WTC11 (cell line): Measurements from ENCODE around the gene CPSF4. TPM values are rescaled to one million over a fixed set of nuclear protein-coding genes. Genes with fewer than 3 reads are reported as not detected.

Experiments
- ELF4 ChIP-seq: sonication (generic); formaldehyde crosslinking; IDR thresholded peaks from 2 replicates; pipeline ENCODE4 v1.8.1; 2022; ENCODE audit warnings: low read depth, mild to moderate bottlenecking, moderate library complexity, missing genetic modification reagents
- NFATC4 ChIP-seq: fragments of 250-450 bp; sonication (Bioruptor Pico); IDR thresholded peaks from 2 replicates; pipeline ENCODE4 v1.9.0; 2021; ENCODE audit warnings: mild to moderate bottlenecking
- NR1H2 ChIP-seq: sonication (generic); formaldehyde crosslinking; IDR thresholded peaks from 2 replicates; pipeline ENCODE4 v1.9.0; 2021; ENCODE audit warnings: mild to moderate bottlenecking, moderate library complexity, missing genetic modification reagents
- SP1 ChIP-seq: sonication (generic); formaldehyde crosslinking; conservative IDR thresholded peaks from 2 replicates; pipeline ENCODE4 v1.8.1; 2022; ENCODE audit warnings: missing genetic modification reagents
- ZNF671 ChIP-seq: fragments of 250-450 bp; sonication (Bioruptor Pico); IDR thresholded peaks from 2 replicates; pipeline ENCODE4 v1.8.0; 2021; ENCODE audit warnings: mild to moderate bottlenecking
- total RNA-seq: library from RNA; stranded (reverse); gene quantifications from 3 replicates; pipeline ENCODE4 v1.2.3, GENCODE V29; 2021
- TF ChIP-seq, protein P1 (sequence below): sonication (generic); formaldehyde crosslinking; IDR thresholded peaks from 2 replicates; pipeline ENCODE4 v1.8.1; 2022; ENCODE audit warnings: low read depth, mild to moderate bottlenecking, moderate library complexity, missing genetic modification reagents, borderline replicate concordance
- TF ChIP-seq, protein P2 (sequence below): sonication (generic); formaldehyde crosslinking; IDR thresholded peaks from 2 replicates; pipeline ENCODE4 v1.8.0; 2022; ENCODE audit warnings: missing genetic modification reagents

Gene CPSF4
- total RNA-seq, 1 experiment from 2014 or later: 109 TPM

DNA sequence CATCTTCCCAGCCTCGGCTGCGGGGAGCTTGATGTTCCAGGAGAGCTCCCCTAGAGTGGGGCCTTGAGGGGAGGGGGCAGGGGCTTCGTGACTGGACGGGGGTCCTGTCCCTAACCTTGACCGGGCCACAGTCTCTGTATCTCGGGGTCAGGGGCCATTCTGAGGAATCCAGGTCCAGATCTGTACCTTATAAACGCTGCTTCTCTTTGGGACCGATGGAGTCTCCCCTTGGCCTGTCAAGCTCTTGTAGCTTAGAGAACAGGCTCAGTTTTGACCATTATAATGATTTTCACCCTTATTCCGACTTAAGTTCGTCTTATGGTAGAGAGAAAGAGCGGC is 66.5 kb downstream of the CPSF4 start (continued):
- TF ChIP-seq, protein P1, sequence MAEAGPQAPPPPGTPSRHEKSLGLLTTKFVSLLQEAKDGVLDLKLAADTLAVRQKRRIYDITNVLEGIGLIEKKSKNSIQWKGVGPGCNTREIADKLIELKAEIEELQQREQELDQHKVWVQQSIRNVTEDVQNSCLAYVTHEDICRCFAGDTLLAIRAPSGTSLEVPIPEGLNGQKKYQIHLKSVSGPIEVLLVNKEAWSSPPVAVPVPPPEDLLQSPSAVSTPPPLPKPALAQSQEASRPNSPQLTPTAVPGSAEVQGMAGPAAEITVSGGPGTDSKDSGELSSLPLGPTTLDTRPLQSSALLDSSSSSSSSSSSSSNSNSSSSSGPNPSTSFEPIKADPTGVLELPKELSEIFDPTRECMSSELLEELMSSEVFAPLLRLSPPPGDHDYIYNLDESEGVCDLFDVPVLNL: no peak
- TF ChIP-seq SP1: no peak
- no peak for TF ChIP-seq NR1H2 (CRISPR knock-in tag)
- TF ChIP-seq ZNF671 (CRISPR knock-in tag): no peak
- no peak for TF ChIP-seq NFATC4 (CRISPR knock-in tag)
- TF ChIP-seq, protein P2, sequence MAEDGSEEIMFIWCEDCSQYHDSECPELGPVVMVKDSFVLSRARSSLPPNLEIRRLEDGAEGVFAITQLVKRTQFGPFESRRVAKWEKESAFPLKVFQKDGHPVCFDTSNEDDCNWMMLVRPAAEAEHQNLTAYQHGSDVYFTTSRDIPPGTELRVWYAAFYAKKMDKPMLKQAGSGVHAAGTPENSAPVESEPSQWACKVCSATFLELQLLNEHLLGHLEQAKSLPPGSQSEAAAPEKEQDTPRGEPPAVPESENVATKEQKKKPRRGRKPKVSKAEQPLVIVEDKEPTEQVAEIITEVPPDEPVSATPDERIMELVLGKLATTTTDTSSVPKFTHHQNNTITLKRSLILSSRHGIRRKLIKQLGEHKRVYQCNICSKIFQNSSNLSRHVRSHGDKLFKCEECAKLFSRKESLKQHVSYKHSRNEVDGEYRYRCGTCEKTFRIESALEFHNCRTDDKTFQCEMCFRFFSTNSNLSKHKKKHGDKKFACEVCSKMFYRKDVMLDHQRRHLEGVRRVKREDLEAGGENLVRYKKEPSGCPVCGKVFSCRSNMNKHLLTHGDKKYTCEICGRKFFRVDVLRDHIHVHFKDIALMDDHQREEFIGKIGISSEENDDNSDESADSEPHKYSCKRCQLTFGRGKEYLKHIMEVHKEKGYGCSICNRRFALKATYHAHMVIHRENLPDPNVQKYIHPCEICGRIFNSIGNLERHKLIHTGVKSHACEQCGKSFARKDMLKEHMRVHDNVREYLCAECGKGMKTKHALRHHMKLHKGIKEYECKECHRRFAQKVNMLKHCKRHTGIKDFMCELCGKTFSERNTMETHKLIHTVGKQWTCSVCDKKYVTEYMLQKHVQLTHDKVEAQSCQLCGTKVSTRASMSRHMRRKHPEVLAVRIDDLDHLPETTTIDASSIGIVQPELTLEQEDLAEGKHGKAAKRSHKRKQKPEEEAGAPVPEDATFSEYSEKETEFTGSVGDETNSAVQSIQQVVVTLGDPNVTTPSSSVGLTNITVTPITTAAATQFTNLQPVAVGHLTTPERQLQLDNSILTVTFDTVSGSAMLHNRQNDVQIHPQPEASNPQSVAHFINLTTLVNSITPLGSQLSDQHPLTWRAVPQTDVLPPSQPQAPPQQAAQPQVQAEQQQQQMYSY (CRISPR knock-in tag): no peak
- no peak for TF ChIP-seq ELF4 (CRISPR knock-in tag)

Other genes with a start within 250 kb of the CPSF4 start
- not detected in 3 replicates for gene KPNA7, start 230.8 kb upstream of the CPSF4 start, total RNA-seq
- gene MYH16, start 166.1 kb upstream of the CPSF4 start, total RNA-seq: not detected in 3 replicates
- gene ARPC1A, start 113.0 kb upstream of the CPSF4 start, total RNA-seq: 149 to 160 TPM (median 150 TPM) in 3 replicates
- gene ARPC1B, start 64.2 kb upstream of the CPSF4 start, total RNA-seq: 63.3 to 70.2 TPM (median 66.2 TPM) in 3 replicates
- 157 to 177 TPM (median 160 TPM) in 3 replicates for gene PDAP1, start 30.3 kb upstream of the CPSF4 start, total RNA-seq
- gene BUD31, start 30.0 kb upstream of the CPSF4 start, total RNA-seq: 98.4 to 99.5 TPM (median 98.7 TPM) in 3 replicates
- 8.8 to 11.4 TPM (median 11.1 TPM) in 3 replicates for gene PTCD1, start 145 bp upstream of the CPSF4 start, total RNA-seq
- gene ATP5MF, start 27.2 kb downstream of the CPSF4 start, total RNA-seq: 454 to 480 TPM (median 463 TPM) in 3 replicates
- gene ZNF789, start 33.9 kb downstream of the CPSF4 start, total RNA-seq: 11.7 to 14.0 TPM (median 12.8 TPM) in 3 replicates
- 23.0 to 24.0 TPM (median 23.1 TPM) in 3 replicates for gene ZNF394, start 61.3 kb downstream of the CPSF4 start, total RNA-seq
- 14.5 to 15.7 TPM (median 15.5 TPM) in 3 replicates for gene ZKSCAN5, start 65.7 kb downstream of the CPSF4 start, total RNA-seq
- 5.9 to 7.2 TPM (median 6.6 TPM) in 3 replicates for gene FAM200A, start 113.2 kb downstream of the CPSF4 start, total RNA-seq
- 37.1 to 40.4 TPM (median 38.2 TPM) in 3 replicates for gene ZNF655, start 119.7 kb downstream of the CPSF4 start, total RNA-seq
- 0.78 to 0.81 TPM (median 0.78 TPM) in 3 replicates for gene TMEM225B, start 159.3 kb downstream of the CPSF4 start, total RNA-seq
- 16.3 to 20.1 TPM (median 19.9 TPM) in 3 replicates for gene ZSCAN25, start 178.0 kb downstream of the CPSF4 start, total RNA-seq
- gene CYP3A5, start 241.1 kb downstream of the CPSF4 start, total RNA-seq: 0.39 to 0.78 TPM (median 0.76 TPM) in 3 replicates